Measurements from ENCODE around the gene CC2D2A. TPM values are rescaled to one million over a fixed set of nuclear protein-coding genes. Genes with fewer than 3 reads are reported as not detected.

The CC2D2A gene
- total and polyA plus RNA-seq, 9 of the 15 experiments (the other 6 are each of a cell fraction or from before 2014, with no cell fraction given) = 0.36 to 2.5 (median 1.6) TPM

GRCh38 chr4:15443371-15444160 lies 26.1 kb upstream of the CC2D2A start:
- ATAC-seq (no peak), DNase-seq (ENCODE audit: extremely low read depth in 1 of 4, low spot score in 3 of 4) (no peak), FAIRE-seq (no peak)
- CTCF ChIA-PET (ENCODE audit: low intra/inter-chr PET ratio) = no interaction called here
- POLR2A ChIA-PET = interaction anchor here (0.7 kb wide), 1 partner anchor 9 kb away, joined by 3 read pairs; no protein-coding TSS in a partner anchor
- Histone ChIP-seq H3K9ac (ENCODE audit: insufficient read depth in 1 of 2, low read depth in 2 of 2, low read length in 2 of 2) (no peak overlapping the region), H3K36me3 (ENCODE audit: control insufficient read depth, insufficient read depth, low read length) (no peaks in the 10 kb centered on the region), H3K27me3 (ENCODE audit: control insufficient read depth in 2 of 2, insufficient read depth in 2 of 2, low read length in 2 of 2) (no peaks in the 10 kb centered on the region; a peak in 1 of 5 replicates), H3K79me2 (ENCODE audit: control insufficient read depth, insufficient read depth, low read length) (no peaks in the 10 kb centered on the region), H2AFZ (ENCODE audit: low read depth, low read length) (no peak overlapping the region), H3K4me1 (replicated peaks in 1 of 2; ENCODE audit: control insufficient read depth in 2 of 2, insufficient read depth in 2 of 2, low read length in 2 of 2) (no peaks in the 10 kb centered on the region), H3K4me3 (no peak overlapping the region), H3K27ac (ENCODE audit: extremely low read depth, low read depth, low read length) (no peak overlapping the region), H3K9me1 (ENCODE audit: control insufficient read depth, insufficient read depth, low read length) (no peaks in the 10 kb centered on the region), H3K9me3 (replicated peaks; ENCODE audit: control insufficient read depth, insufficient read depth, low read depth, low read length) (no peaks in the 10 kb centered on the region), H4K20me1 (replicated peaks; ENCODE audit: control insufficient read depth, insufficient read depth, low read length) (no peaks in the 10 kb centered on the region), H3K4me2 (ENCODE audit: insufficient read depth, low read length) (no peak overlapping the region)
- no TSS peak for BruUV-seq (replicated peaks)
- TF ChIP-seq ZNF507 (tag; conservative IDR thresholded peaks at IDR 0.05) (no peak), ZNF263 (CRISPR knock-in tag; IDR thresholded peaks at IDR 0.05; ENCODE audit: borderline replicate concordance) (no peak), PREB (CRISPR knock-in tag; IDR thresholded peaks at IDR 0.05) (no peak), HNRNPH1 (optimal IDR thresholded peaks at IDR 0.05; ENCODE audit: low read depth, low read length) (no peak), KLF1 (tag; IDR thresholded peaks at IDR 0.05) (no peak), HDAC3 (IDR thresholded peaks at IDR 0.05; ENCODE audit: borderline replicate concordance, partially characterized antibody) (no peak), ZZZ3 (IDR thresholded peaks at IDR 0.05) (no peak), ZKSCAN1 (IDR thresholded peaks at IDR 0.05; ENCODE audit: low read depth, low read length) (no peak), CBX8 (IDR thresholded peaks at IDR 0.05; ENCODE audit: borderline replicate concordance, extremely low read depth, low read depth, low read length, poor library complexity, severe bottlenecking) (no peak), SMAD3 (CRISPR knock-in tag; conservative IDR thresholded peaks at IDR 0.05) (no peak), ZNF445 (CRISPR knock-in tag; IDR thresholded peaks at IDR 0.05; ENCODE audit: low read depth) (no peak), NFYB (IDR thresholded peaks at IDR 0.05; ENCODE audit: extremely low read depth, insufficient read length) (no peak), HBP1 (CRISPR knock-in tag; IDR thresholded peaks at IDR 0.05) (no peak), NBN (IDR thresholded peaks at IDR 0.05; ENCODE audit: low read depth) (no peak), ZNF561 (CRISPR knock-in tag; conservative IDR thresholded peaks at IDR 0.05) (no peak), ZNF764 (CRISPR knock-in tag; IDR thresholded peaks at IDR 0.05; ENCODE audit: low read depth) (no peak), ZNF436 (CRISPR knock-in tag; IDR thresholded peaks at IDR 0.05) (no peak), IFI16 (CRISPR knock-in tag; IDR thresholded peaks at IDR 0.05) (no peak), SETDB1 (IDR thresholded peaks at IDR 0.05; ENCODE audit: low read length) (no peak)
- TF ChIP-seq, protein P1, sequence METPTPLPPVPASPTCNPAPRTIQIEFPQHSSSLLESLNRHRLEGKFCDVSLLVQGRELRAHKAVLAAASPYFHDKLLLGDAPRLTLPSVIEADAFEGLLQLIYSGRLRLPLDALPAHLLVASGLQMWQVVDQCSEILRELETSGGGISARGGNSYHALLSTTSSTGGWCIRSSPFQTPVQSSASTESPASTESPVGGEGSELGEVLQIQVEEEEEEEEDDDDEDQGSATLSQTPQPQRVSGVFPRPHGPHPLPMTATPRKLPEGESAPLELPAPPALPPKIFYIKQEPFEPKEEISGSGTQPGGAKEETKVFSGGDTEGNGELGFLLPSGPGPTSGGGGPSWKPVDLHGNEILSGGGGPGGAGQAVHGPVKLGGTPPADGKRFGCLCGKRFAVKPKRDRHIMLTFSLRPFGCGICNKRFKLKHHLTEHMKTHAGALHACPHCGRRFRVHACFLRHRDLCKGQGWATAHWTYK (CRISPR knock-in tag; IDR thresholded peaks at IDR 0.05) = no peak
- intact Hi-C loops (cut with micrococcal nuclease) (no loop called here), in situ Hi-C loops (cut with MboI) (no loop called here)
- 0% methylated on average over 2 of the region's 2 CpGs for WGBS (ENCODE audit: insufficient coverage, low coverage, missing lambda C conversion rate)

Data from K562 (cell line).